C4-2B (cell line): ENCODE data around the gene SAMD13.

Experiments
- CTCF ChIP-seq: fragments of 450-650 bp; conservative IDR thresholded peaks from 2 replicates; pipeline ENCODE4 v1.5.1; 2017; ENCODE audit warnings: mild to moderate bottlenecking
- ZFX ChIP-seq: fragments of 450-650 bp; IDR thresholded peaks from 2 replicates; pipeline ENCODE4 v1.6.1; 2017

- TF ChIP-seq CTCF (no peak), ZFX (no peak)
Measured at GRCh38 chr1:84259376-84259775, 42.1 kb upstream of the SAMD13 start.
